Fibroblast of pulmonary artery (primary cell): ENCODE data around the gene ZBTB22.
"Not testable (repeated sequence)": the region's sequence is repeated elsewhere in the genome, so short reads cannot be mapped to it uniquely, and the experiment has no call there.

ENCODE experiments used
- DNase-seq: peaks from one replicate; pipeline ENCODE4 v3.0.0-alpha.2; 2010; ENCODE audit warnings: low read depth
- H3K4me3 ChIP-seq: replicated peaks from 2 replicates; pipeline ENCODE4 v1.5.1; 2011; ENCODE audit warnings: low read depth, mild to moderate bottlenecking, control low read depth, low read length, moderate library complexity
- TF ChIP-seq, protein P1 (sequence below): IDR thresholded peaks from 2 replicates; pipeline ENCODE4 v1.5.1; 2011; ENCODE audit warnings: mild to moderate bottlenecking, control low read depth, low read length, inconsistent platforms; ENCODE audit errors: missing control alignments

ZBTB22 gene

DNA sequence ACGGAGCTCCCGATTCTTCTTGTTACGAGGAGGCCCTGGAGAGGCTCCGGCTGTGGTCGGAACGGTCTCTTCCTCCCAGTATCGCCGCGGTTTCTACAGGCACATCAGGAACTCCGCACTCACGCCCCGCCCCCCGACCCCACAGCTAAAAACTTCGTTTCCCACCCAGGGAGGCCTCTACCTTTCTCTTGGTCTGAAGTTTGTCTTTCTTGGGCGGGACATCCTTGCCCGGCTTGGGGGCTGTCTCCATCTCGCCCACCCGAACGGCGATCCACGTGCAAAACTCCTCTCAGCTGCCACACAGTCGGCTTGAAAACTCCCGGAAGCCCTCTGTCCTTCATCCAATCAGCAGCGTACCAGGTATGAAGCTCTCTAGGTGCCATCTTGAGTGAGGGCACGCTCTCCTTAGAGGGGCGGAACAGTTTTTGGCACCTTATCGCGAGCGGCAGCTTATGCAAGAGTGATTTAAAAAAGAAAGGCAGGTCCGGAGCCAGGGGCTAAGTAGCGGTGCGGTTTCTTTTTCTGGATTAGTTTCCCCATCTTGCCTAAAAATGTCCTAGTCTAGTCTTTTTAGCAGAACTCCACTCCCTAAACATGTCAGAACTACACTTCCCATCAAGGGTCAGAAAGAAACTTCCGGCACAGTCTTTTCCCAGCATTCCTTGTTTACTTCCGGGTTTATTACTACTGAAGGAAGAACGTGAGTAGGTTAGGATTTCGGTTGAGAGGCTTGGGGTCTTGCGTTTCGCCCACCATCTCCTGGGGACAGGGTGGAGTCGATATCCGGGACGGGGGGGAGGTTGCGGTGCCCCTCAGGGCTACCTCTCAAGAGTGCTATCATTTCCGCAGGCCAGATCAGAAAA lies 28.4 kb downstream of the ZBTB22 start, which contains the start of the genes PFDN6 and WDR46:
PFDN6 (plus strand) TSS at position 681 of the 863 bp plus-strand sequence. CDS start 256 bp downstream, outside the sequence.
WDR46 (minus strand) TSS at position 319 of the 863 bp plus-strand sequence; CDS start at position 250, 69 bp downstream.
- peak; percentile 90 for DNase-seq

GRCh38 chr6:33288141-33288920 lies 29.2 kb downstream of the ZBTB22 start:
- DNase-seq = no peak
- peak overlapping the region; percentile 80 for H3K4me3 ChIP-seq
- TF ChIP-seq, protein P1, sequence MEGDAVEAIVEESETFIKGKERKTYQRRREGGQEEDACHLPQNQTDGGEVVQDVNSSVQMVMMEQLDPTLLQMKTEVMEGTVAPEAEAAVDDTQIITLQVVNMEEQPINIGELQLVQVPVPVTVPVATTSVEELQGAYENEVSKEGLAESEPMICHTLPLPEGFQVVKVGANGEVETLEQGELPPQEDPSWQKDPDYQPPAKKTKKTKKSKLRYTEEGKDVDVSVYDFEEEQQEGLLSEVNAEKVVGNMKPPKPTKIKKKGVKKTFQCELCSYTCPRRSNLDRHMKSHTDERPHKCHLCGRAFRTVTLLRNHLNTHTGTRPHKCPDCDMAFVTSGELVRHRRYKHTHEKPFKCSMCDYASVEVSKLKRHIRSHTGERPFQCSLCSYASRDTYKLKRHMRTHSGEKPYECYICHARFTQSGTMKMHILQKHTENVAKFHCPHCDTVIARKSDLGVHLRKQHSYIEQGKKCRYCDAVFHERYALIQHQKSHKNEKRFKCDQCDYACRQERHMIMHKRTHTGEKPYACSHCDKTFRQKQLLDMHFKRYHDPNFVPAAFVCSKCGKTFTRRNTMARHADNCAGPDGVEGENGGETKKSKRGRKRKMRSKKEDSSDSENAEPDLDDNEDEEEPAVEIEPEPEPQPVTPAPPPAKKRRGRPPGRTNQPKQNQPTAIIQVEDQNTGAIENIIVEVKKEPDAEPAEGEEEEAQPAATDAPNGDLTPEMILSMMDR = no peak

More for the DNA sequence above, 28.4 kb downstream of the ZBTB22 start, which contains the start of the genes PFDN6 and WDR46:
- H3K4me3 ChIP-seq = peak within 1 kb of the TSS; percentile 80
- TF ChIP-seq, protein P1 = no peak

- no peak overlapping the region for H3K4me3 ChIP-seq
These were observed 30.3 kb downstream of the ZBTB22 start for GRCh38 chr6:33286946-33287914.

DNA sequence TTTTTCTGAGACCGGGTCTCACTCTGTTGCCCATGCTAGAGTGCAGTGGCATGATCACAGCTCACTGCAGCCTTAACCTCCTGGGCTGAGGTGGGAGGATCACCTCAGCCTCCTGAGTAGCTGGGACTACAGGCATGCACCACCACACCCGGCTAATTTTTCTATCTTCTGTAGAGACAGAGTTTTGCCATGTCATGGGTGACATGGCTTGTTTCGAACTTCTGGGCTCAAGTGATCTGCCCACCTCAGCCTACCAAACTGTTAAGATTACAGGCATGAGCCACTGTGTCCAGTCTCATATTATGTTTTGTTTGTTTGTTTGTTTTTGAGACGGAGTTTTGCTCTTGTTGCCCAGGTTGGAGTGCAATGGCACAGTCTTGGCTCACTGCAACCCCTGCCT lies 32.3 kb downstream of the ZBTB22 start:
- H3K4me3 ChIP-seq, DNase-seq: not testable (repeated sequence)

More at GRCh38 chr6:33286946-33287914, 30.3 kb downstream of the ZBTB22 start:
- TF ChIP-seq, protein P1 = no peak
- no peak for DNase-seq

DNA sequence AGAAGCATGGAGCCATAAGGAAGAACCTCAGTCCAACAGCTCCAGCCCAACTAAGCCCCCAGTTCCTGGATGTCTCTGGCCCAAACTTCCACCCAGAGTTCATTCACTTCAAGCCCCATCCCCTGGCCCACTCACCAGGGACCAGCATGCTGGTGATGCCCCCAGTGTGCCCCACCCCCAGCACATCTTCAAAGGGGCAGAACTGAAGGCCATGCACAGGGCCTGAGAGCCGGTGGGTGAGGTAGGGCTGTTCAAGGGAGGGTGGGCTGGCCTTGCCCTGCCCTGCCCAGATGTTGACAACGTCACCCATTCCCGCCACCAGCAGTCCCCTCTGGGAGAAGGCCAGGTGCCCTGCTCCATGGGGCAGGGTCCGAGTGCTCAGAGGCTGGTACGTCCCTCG lies 37.0 kb downstream of the ZBTB22 start:
- DNase-seq = no peak
- H3K4me3 ChIP-seq = no peak overlapping the region
- TF ChIP-seq, protein P1 = no peak

DNA sequence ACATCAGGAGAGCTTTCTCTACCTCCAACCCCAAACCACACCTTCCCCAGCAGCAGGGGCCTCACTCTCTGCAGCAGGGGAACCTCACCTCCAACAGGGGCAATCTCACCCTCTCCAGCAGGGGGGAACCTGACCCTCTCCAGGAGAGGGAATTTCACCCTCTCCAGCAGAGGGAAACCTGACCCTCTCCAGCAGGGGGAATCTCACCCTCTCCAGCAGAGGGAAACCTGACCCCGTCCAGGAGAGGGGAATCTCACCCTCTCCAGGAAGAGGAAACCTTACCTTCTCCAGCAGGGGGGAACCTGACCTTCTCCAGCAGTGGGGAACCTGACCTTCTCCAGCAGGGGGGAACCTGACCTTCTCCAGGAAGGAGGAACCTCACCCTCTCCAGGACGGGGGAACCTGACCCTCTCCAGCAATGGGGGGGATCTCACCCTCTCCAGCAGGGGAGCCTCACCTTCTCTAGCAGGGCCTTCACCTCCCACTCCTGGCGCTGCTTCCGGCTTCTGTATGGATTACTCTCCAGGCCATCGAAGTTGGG lies 37.5 kb downstream of the ZBTB22 start:
- H3K4me3 ChIP-seq = no peak overlapping the region

More for the DNA sequence above, 37.5 kb downstream of the ZBTB22 start:
- DNase-seq = peak; percentile 65
- TF ChIP-seq, protein P1 = peak; percentile 69
